Right atrium auricular region (tissue), 2 donors: ENCODE results near the gene SLC15A4. TPM values are rescaled to one million over a fixed set of nuclear protein-coding genes. Genes with fewer than 3 reads are reported as not detected.

ENCODE experiments used
- DNase-seq: peaks from one replicate; pipeline ENCODE4 v3.0.0-alpha.2; 2019; ENCODE audit warnings: low spot score
- H3K27ac ChIP-seq, 2 donors: fragments of 200-600 bp; sonication (generic); 1 replicate in 1 of 2; 2 replicates in 1 of 2; pipeline ENCODE4 v1.5.1; 2016 to 2019
- H3K27me3 ChIP-seq, 2 donors: fragments of 200-600 bp; sonication (generic); one replicate each; pipeline versions ENCODE4 v1.5.1 to v1.6.0; 2017 to 2019
- H3K36me3 ChIP-seq: fragments of 200-600 bp; sonication (generic); one replicate; pipeline ENCODE4 v1.5.1; 2016
- H3K4me1 ChIP-seq, 2 donors: fragments of 200-600 bp; sonication (generic); one replicate each; pipeline versions ENCODE4 v1.5.1 to v1.6.0; 2017 to 2019
- H3K4me3 ChIP-seq, 2 donors: fragments of 200-600 bp; sonication (generic); 1 replicate in 1 of 2; 2 replicates in 1 of 2; pipeline ENCODE4 v1.5.1; 2017 to 2019; ENCODE audit warnings: mild to moderate bottlenecking in 1 of 2, moderate library complexity in 1 of 2
- H3K9me3 ChIP-seq, 2 donors: fragments of 200-600 bp; sonication (generic); one replicate each; pipeline ENCODE4 v1.5.1; 2019
- CTCF ChIP-seq, 2 donors: fragments of 200-600 bp; sonication (generic); IDR thresholded peaks; one replicate each; pipeline ENCODE4 v1.5.1; 2019; ENCODE audit warnings: antibody characterized with exemption in 2 of 2
- total RNA-seq, 2 donors: library from RNA; depleted of rRNA; stranded (reverse); fragments of >200 nt; gene quantifications; one replicate each; pipeline ENCODE4 v1.1.0, GENCODE V29; 2016

SLC15A4 gene
- total RNA-seq, 2 donors from 2014 or later: 24.1 to 24.3 TPM

GRCh38 chr12:128802756-128803155 lies 21.0 kb downstream of the SLC15A4 start:
- Histone ChIP-seq H3K4me3 (no peak overlapping the region), H3K27me3 (no peaks in the 10 kb centered on the region), H3K9me3 (no peaks in the 10 kb centered on the region), H3K36me3 (peaks cover 48% of the 10 kb centered on the region), H3K4me1 (peaks cover 0 to 10% of the 10 kb centered on the region in 2 donors), H3K27ac (peak overlapping the region in 1 of 2 donors; percentile 12)
- no peak for DNase-seq
- TF ChIP-seq CTCF (IDR thresholded peaks at IDR 0.05): no peak

- no peaks in the 10 kb centered on the region for H3K9me3 ChIP-seq
- H3K27me3 ChIP-seq: no peaks in the 10 kb centered on the region
- DNase-seq: no peak
- TF ChIP-seq CTCF (IDR thresholded peaks at IDR 0.05): no peak
- peaks cover 0 to 10% of the 10 kb centered on the region in 2 donors for H3K4me1 ChIP-seq
- no peak overlapping the region for H3K4me3 ChIP-seq
- H3K36me3 ChIP-seq: peaks cover 48% of the 10 kb centered on the region
- H3K27ac ChIP-seq: peak overlapping the region in 1 of 2 donors; percentile 12
These were observed 21.8 kb downstream of the SLC15A4 start for GRCh38 chr12:128801879-128802391.

GRCh38 chr12:128800606-128801005 lies 23.2 kb downstream of the SLC15A4 start:
- no peak for TF ChIP-seq CTCF (IDR thresholded peaks at IDR 0.05)
- no peak overlapping the region for H3K4me3 ChIP-seq
- no peak for DNase-seq
- H3K27ac ChIP-seq: no peak overlapping the region
- H3K4me1 ChIP-seq: peaks cover 0 to 10% of the 10 kb centered on the region in 2 donors
- no peaks in the 10 kb centered on the region for H3K27me3 ChIP-seq
- no peaks in the 10 kb centered on the region for H3K9me3 ChIP-seq
- H3K36me3 ChIP-seq: peaks cover 56% of the 10 kb centered on the region

GRCh38 chr12:128798571-128799341 lies 25.0 kb downstream of the SLC15A4 start:
- Histone ChIP-seq H3K36me3 (peaks cover 64% of the 10 kb centered on the region), H3K4me3 (no peak overlapping the region), H3K9me3 (no peaks in the 10 kb centered on the region), H3K27me3 (no peaks in the 10 kb centered on the region), H3K27ac (no peak overlapping the region), H3K4me1 (peaks cover 0 to 10% of the 10 kb centered on the region in 2 donors)
- no peak for DNase-seq
- TF ChIP-seq CTCF (IDR thresholded peaks at IDR 0.05): no peak

- Histone ChIP-seq H3K36me3 (peaks cover 77% of the 10 kb centered on the region), H3K9me3 (no peaks in the 10 kb centered on the region), H3K27ac (no peak overlapping the region), H3K4me3 (no peak overlapping the region), H3K4me1 (peaks cover 0 to 10% of the 10 kb centered on the region in 2 donors), H3K27me3 (no peaks in the 10 kb centered on the region)
- no peak for TF ChIP-seq CTCF (IDR thresholded peaks at IDR 0.05)
- no peak for DNase-seq
These were observed 26.3 kb downstream of the SLC15A4 start for GRCh38 chr12:128797119-128798118.
